Measurements from ENCODE around the gene PGPEP1. TPM values are rescaled to one million over a fixed set of nuclear protein-coding genes. Genes with fewer than 3 reads are reported as not detected.

Gene PGPEP1
- polyA plus RNA-seq, 4 donors = 29.1 to 77.9 (median 38.6) TPM

DNA sequence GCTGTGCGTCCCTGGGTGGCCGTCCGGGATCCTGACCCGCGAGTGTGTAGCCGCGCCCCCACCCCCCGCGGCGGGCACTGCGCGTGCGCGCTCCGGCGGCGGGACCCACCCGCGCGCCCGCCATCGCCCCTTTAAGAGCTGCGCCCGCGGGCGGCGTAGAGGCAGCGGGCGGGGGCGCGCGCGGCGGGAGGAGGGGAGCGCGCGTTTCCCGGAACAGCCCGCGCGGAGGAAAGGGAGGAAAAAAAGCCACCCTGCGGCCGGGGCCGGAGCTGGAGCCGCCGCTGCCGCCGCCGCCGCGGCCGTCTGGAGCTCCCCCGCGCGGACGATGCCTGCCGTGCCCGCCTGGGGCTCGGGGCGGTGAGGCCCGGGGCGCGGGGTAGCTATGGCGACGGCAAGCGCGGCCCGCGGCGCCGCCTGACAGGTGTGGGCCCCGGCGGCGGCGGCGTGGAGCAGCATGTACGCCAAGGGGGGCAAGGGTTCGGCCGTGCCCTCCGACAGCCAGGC, 78.8 kb downstream of the PGPEP1 start, which contains the start of gene SSBP4:
SSBP4 (plus strand) TSS at position 204 of the 504 bp plus-strand sequence; CDS start at position 455, 251 bp downstream.
- 0 to 1% (median 0%) methylated on average over 43 to 80 of the region's 80 CpGs for WGBS, 3 donors
- peaks cover 2 to 83% (median 7%) of the 10 kb centered on the region in 3 donors for H3K4me1 ChIP-seq (ENCODE audit: control insufficient read depth in 3 of 3, insufficient read depth in 2 of 3, low read depth in 1 of 3, low read length in 2 of 3)
- H3K9me3 ChIP-seq (ENCODE audit: control insufficient read depth in 2 of 2, insufficient read depth in 1 of 2, low read depth in 1 of 2, low read length in 1 of 2) = no peaks in the 10 kb centered on the region
- peak within 1 kb of the TSS; percentile 50 to 96 (median 89) for H3K27ac ChIP-seq (ENCODE audit: low read depth in 1 of 3, low read length in 2 of 3)
- H3K36me3 ChIP-seq (ENCODE audit: control insufficient read depth in 3 of 3, insufficient read depth in 2 of 3, low read depth in 1 of 3, low read length in 3 of 3) = peaks cover 0 to 34% (median 0%) of the 10 kb centered on the region in 3 donors
- DNase-seq (peak; percentile 73 to 93), FAIRE-seq (no peak)
- H3K4me3 ChIP-seq (ENCODE audit: low read depth in 1 of 3, low read length in 3 of 3) = peak within 1 kb of the TSS; percentile 69 to 87 (median 81)
- H3K27me3 ChIP-seq (ENCODE audit: control insufficient read depth in 3 of 3, insufficient read depth in 3 of 3, low read length in 3 of 3) = no peaks in the 10 kb centered on the region

Other genes starting within 250 kb of the PGPEP1 start
- 10 to 100 TPM in 3 of 4 donors, 1 to 10 TPM in 1; 9.3 to 34.6 (median 24.9) TPM for gene MAST3, start 242.8 kb upstream of the PGPEP1 start, polyA plus RNA-seq
- gene PIK3R2, start 187.4 kb upstream of the PGPEP1 start, polyA plus RNA-seq = 10 to 100 TPM in 2 of 4 donors, 1 to 10 TPM in 2; 1.6 to 71.3 (median 8.1) TPM
- 100 to 1,000 TPM in 2 of 4 donors, 10 to 100 TPM in 2; 51.9 to 480 (median 135) TPM for gene IFI30, start 166.8 kb upstream of the PGPEP1 start, polyA plus RNA-seq
- 10 to 100 TPM in 3 of 4 donors, 1 to 10 TPM in 1; 6.0 to 25.9 (median 17.2) TPM for gene MPV17L2, start 147.4 kb upstream of the PGPEP1 start, polyA plus RNA-seq
- gene RAB3A, start 136.6 kb upstream of the PGPEP1 start, polyA plus RNA-seq = 1 to 10 TPM in 3 of 4 donors, under 1 TPM in 1; 0.81 to 6.0 (median 1.9) TPM
- gene PDE4C, start 114.2 kb upstream of the PGPEP1 start, polyA plus RNA-seq = 1 to 10 TPM in 1 of 4 donors, under 1 TPM in 1, not detected in 2; 0.52 to 1.1 TPM
- gene IQCN, start 66.1 kb upstream of the PGPEP1 start, polyA plus RNA-seq = 10 to 100 TPM in 1 of 4 donors, 1 to 10 TPM in 3; 1.5 to 15.2 (median 4.9) TPM
- 100 to 1,000 TPM; 129 to 211 (median 162) TPM for gene JUND, start 59.0 kb upstream of the PGPEP1 start, polyA plus RNA-seq
- 100 to 1,000 TPM; 102 to 269 (median 186) TPM for gene LSM4, start 17.5 kb upstream of the PGPEP1 start, polyA plus RNA-seq
- 10 to 100 TPM in 3 of 4 donors, 1 to 10 TPM in 1; 4.5 to 41.5 (median 20.1) TPM for gene GDF15, start 45.6 kb downstream of the PGPEP1 start, polyA plus RNA-seq
- 1 to 10 TPM in 3 of 4 donors, under 1 TPM in 1; 0.89 to 5.1 (median 3.4) TPM for gene LRRC25, start 57.0 kb downstream of the PGPEP1 start, polyA plus RNA-seq
- 100 to 1,000 TPM in 1 of 4 donors, 10 to 100 TPM in 3; 15.9 to 117 (median 44.2) TPM for gene SSBP4, start 78.8 kb downstream of the PGPEP1 start, polyA plus RNA-seq
- gene ISYNA1, start 97.5 kb downstream of the PGPEP1 start, polyA plus RNA-seq = 10 to 100 TPM in 2 of 4 donors, 1 to 10 TPM in 2; 4.5 to 72.1 (median 9.3) TPM
- gene ELL, start 181.5 kb downstream of the PGPEP1 start, polyA plus RNA-seq = 10 to 100 TPM in 2 of 4 donors, 1 to 10 TPM in 2; 8.6 to 12.2 (median 10.4) TPM
- gene FKBP8, start 203.0 kb downstream of the PGPEP1 start, polyA plus RNA-seq = 100 to 1,000 TPM; 144 to 189 (median 180) TPM
- 10 to 100 TPM; 58.8 to 81.3 (median 75.2) TPM for gene KXD1, start 217.3 kb downstream of the PGPEP1 start, polyA plus RNA-seq
- 1,000 to 10,000 TPM in 2 of 4 donors, 100 to 1,000 TPM in 2; 741 to 1,139 (median 935) TPM for gene UBA52, start 231.3 kb downstream of the PGPEP1 start, polyA plus RNA-seq
- 100 to 1,000 TPM in 1 of 4 donors, 10 to 100 TPM in 3; 46.1 to 102 (median 65.9) TPM for gene REX1BD, start 248.2 kb downstream of the PGPEP1 start, polyA plus RNA-seq

Measured in small intestine (tissue), 7 donors.